Hypothalamus (tissue), 51 donors: ENCODE results near the gene ATP5PO.

Experiments used
- DNase-seq, 51 donors: peaks; one replicate each; lab custom pipeline; 2025; lab: John Stamatoyannopoulos, UW

The ATP5PO gene

GRCh38 chr21:33915368-33916199 lies at the start of gene ATP5PO:
TSS of gene ATP5PO (minus strand) at chr21:33915804. CDS start at chr21:33915763, 41 bp downstream.
- peak; percentile 54 to 99 (median 96) for DNase-seq

- DNase-seq, result no peak
Observed at GRCh38 chr21:33964706-33965325, 49.2 kb upstream of the ATP5PO start.

- no peak for DNase-seq
Observed at GRCh38 chr21:33963848-33964555, 48.4 kb upstream of the ATP5PO start.

- no peak for DNase-seq
Observed at GRCh38 chr21:33962290-33962689, 46.7 kb upstream of the ATP5PO start.

- no peak for DNase-seq
Observed at GRCh38 chr21:33961061-33961460, 45.5 kb upstream of the ATP5PO start.

- DNase-seq, result no peak
Observed at GRCh38 chr21:33959680-33960079, 44.1 kb upstream of the ATP5PO start.

GRCh38 chr21:33954395-33954794 lies 38.8 kb upstream of the ATP5PO start:
- DNase-seq, result no peak

GRCh38 chr21:33951276-33952178 lies 35.9 kb upstream of the ATP5PO start:
- no peak for DNase-seq

GRCh38 chr21:33950431-33951079 lies 35.0 kb upstream of the ATP5PO start:
- DNase-seq, result no peak

- DNase-seq, result no peak
Observed at GRCh38 chr21:33949516-33950430, 34.2 kb upstream of the ATP5PO start.

- no peak for DNase-seq
Observed at GRCh38 chr21:33948951-33949444, 33.4 kb upstream of the ATP5PO start.

- DNase-seq, result peak in 45 of 51 donors; percentile 3 to 90 (median 70)
Observed at GRCh38 chr21:33948096-33948950, 32.7 kb upstream of the ATP5PO start.

GRCh38 chr21:33947451-33948095 lies 32.0 kb upstream of the ATP5PO start:
- DNase-seq, result peak in 35 of 51 donors; percentile 15 to 90 (median 66)

GRCh38 chr21:33945652-33946270 lies 30.2 kb upstream of the ATP5PO start:
- no peak for DNase-seq

GRCh38 chr21:33944185-33944763 lies 28.7 kb upstream of the ATP5PO start:
- DNase-seq, result no peak

GRCh38 chr21:33943293-33943692 lies 27.7 kb upstream of the ATP5PO start:
- no peak for DNase-seq
